HG03097 (cell line): Measurements from ENCODE around the gene PAX7.
"Not testable (repeated sequence)": the region's sequence is repeated elsewhere in the genome, so short reads cannot be mapped to it uniquely, and the experiment has no call there.

ENCODE experiments used
- ATAC-seq: cut with Tn5 transposase; IDR thresholded peaks from one replicate; pipeline ENCODE4 v1.9.1; 2021; ENCODE audit not compliant: unreplicated experiment, low FRiP score

The PAX7 gene

GRCh38 chr1:18723701-18724411 lies 93.2 kb downstream of the PAX7 start:
- no peak for ATAC-seq

- no peak for ATAC-seq
Observed at GRCh38 chr1:18724801-18725200, 94.2 kb downstream of the PAX7 start.

GRCh38 chr1:18725231-18725895 lies 94.7 kb downstream of the PAX7 start:
- ATAC-seq, result no peak

- ATAC-seq, result no peak
Observed at GRCh38 chr1:18726368-18726767, 95.7 kb downstream of the PAX7 start.

- ATAC-seq, result no peak
Observed at GRCh38 chr1:18727956-18728355, 97.3 kb downstream of the PAX7 start.

- no peak for ATAC-seq
Observed at GRCh38 chr1:18730321-18730720, 99.7 kb downstream of the PAX7 start.

GRCh38 chr1:18731148-18731547 lies 100.5 kb downstream of the PAX7 start:
- ATAC-seq, result no peak

- no peak for ATAC-seq
Observed at GRCh38 chr1:18731591-18732235, 101.1 kb downstream of the PAX7 start.

GRCh38 chr1:18732686-18733085 lies 102.0 kb downstream of the PAX7 start:
- no peak for ATAC-seq

- no peak for ATAC-seq
Observed at GRCh38 chr1:18734001-18734400, 103.4 kb downstream of the PAX7 start.

- ATAC-seq, result no peak
Observed at GRCh38 chr1:18734461-18735223, 104.0 kb downstream of the PAX7 start.

GRCh38 chr1:18735224-18735997 lies 104.8 kb downstream of the PAX7 start:
- ATAC-seq, result no peak

GRCh38 chr1:18736958-18737357 lies 106.3 kb downstream of the PAX7 start:
- ATAC-seq, result no peak

GRCh38 chr1:18738126-18738525 lies 107.5 kb downstream of the PAX7 start:
- ATAC-seq, result no peak

- ATAC-seq, result no peak
Observed at GRCh38 chr1:18738617-18739016, 108.0 kb downstream of the PAX7 start.

GRCh38 chr1:18739408-18739807 lies 108.8 kb downstream of the PAX7 start:
- ATAC-seq, result no peak

- no peak for ATAC-seq
Observed at GRCh38 chr1:18739897-18740296, 109.3 kb downstream of the PAX7 start.

- ATAC-seq, result no peak
Observed at GRCh38 chr1:18740617-18741016, 110.0 kb downstream of the PAX7 start.

- no peak for ATAC-seq
Observed at GRCh38 chr1:18743233-18743632, 112.6 kb downstream of the PAX7 start.

GRCh38 chr1:18744381-18744780 lies 113.7 kb downstream of the PAX7 start:
- not testable (repeated sequence) for ATAC-seq
